Muscle of back (tissue), 11 donors: ENCODE measurements around the gene FBXO30. TPM values are rescaled to one million over a fixed set of nuclear protein-coding genes. Genes with fewer than 3 reads are reported as not detected.

ENCODE experiments used
- DNase-seq, 3 donors: peaks; one replicate each; pipeline versions ENCODE4 v3.0.0 to v3.0.0-alpha.2; 2013
- polyA plus RNA-seq, 10 donors: library from polyadenylated mRNA; unstranded; fragments of 120-200 nt; gene quantifications; one replicate each; pipeline ENCODE4 v1.2.1, GENCODE V29; 2013; ENCODE audit not compliant: insufficient read length in 10 of 10

Gene FBXO30
- polyA plus RNA-seq, 10 donors = 8.8 to 14.4 (median 11.1) TPM

DNA sequence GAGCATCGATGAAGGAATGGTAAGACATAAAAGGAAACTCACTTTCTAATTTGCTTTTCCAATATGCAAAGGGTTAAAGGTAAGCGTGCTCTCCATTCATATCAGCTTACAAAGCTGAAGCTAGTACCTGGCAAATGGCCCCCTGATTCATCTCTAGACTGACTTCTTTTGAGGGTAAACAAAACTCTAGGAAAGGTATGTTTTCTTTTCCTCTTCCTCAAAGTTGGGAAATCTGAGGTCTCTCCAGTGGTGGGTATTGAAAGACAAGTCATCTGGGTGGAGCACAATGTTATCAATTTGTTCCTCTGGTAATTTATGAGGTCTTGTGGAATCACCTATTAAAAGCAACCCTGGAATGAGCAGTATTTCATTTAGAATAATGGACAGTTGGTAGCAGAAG is 7.9 kb upstream of the FBXO30 start:
- DNase-seq = no peak

DNA sequence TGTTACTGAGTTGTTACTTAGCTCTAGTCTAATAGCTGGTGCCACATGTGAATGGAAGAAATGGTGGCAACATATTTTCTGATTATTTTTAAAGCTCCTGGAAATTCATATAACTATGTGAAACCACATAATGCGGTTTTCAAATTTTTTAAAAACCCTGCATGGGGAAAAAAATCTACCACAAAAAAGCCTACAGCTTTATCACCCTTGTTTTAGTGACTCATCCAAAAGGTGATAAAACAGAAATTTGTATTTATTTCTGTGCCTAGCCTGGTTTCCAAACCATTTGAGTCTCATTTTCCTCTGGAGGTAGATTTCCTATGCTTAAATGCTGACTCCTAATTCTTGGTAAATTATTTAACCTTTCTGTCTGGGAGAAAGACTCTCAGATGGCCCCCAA is 5.4 kb upstream of the FBXO30 start:
- DNase-seq = no peak

DNA sequence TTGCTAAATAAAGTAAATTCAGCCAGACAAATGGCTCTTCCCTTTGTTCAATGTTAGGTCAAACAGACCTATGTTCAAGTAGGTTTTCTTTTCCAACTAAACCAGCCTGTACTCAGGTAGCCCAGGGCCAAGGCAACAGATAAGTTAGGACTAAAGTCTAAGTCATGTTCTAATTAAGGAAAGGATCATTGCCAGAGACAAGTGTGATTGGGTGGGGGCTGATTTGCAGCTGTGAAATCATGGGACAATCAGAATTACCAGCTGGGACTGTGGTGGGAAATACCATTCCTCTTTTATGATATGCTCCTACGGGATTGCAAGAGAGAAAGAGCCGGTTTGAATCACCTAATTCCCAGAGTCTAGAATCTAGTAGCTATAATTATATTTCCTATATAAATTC is 4.2 kb upstream of the FBXO30 start:
- DNase-seq = no peak

DNA sequence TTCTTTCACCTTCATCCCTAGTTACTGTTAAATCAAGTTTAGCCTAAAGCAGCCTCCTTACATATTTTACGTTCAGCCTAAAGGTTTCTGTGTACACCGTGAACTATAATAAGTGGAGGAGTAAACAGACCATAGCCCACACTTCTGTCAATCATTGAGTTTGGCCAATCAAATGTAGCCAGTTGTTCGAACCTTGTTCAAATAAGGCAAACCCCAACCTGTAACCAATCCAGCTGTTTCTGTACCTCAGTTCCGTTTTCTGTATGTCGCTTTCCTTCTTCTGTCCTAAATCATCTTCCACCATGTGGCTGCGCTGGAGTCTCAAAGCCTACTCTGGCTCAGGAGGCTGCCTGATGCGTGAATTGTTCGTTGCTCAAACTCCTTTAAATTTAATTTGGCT is 1.8 kb upstream of the FBXO30 start:
- DNase-seq = peak in 1 of 3 donors; percentile 3

DNA sequence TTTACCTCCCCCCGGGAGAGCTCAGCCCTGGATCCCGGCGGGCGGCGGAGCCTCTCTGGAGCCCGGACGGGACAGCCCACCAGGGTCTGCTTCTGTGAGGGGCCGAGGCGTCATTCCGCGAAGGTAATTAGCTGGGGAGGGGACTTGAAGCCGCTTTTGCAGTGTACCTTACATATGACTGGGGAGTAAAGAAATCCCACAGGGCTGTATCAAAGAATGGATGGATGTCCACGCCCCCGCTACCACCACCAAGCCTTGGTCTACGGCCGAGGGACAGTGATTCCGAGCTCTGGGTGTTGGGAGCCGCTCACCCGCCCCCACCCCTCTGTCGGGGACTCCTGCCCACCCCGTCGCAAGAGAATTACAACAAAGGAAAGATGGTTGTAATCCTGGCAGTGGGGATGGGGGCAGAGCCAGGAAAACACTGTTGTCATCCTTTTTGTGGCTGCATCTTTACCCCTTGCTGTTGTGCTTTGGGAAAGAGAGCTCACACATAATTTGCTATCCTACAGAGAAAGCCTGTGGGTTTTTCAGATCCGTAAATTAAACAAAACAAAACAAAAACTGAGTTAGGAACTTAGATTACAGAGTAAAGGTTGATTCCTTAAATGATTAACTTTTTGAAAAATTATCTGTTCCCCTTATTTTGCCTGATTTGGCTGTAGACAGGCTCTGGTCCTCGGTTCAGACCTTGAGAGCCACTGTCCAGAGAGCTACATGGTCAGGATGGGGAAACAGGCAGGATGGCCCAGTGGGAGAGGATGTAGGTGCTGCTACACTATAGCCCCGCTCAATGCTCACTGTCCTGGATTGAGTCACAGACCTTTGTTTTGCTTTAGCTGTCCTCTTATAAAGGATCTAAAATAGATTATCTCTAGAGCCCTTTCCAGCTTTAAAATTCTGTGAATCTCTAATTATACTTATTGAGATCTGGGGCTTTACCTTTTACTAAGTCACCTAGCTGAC is 997 bp upstream of the FBXO30 start:
- peak in 1 of 3 donors; percentile 38 for DNase-seq

DNA sequence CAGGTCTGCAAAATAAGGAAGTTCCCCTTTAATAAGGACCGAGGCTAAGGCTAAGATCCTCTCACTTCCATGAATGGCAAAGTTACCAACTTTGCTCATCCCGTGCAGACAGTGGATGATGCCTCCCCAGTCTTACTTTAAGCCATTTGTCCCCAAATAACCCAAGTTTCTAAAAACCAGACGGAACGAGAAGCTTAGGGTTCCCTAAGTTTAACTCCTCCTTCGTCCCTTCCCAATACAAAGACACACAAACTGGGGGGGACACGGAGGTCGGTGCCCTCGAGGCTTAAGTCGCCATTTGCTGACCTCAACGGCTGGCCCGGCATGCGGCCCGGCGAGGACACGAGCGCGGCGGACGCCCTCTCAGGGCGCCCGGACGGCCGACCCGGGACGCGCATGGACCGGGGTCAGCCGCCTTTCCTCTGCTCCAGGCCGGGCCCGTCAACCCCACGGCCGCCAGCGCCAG is 527 bp downstream of the FBXO30 start:
- DNase-seq = peak; percentile 48 to 87 (median 61)

DNA sequence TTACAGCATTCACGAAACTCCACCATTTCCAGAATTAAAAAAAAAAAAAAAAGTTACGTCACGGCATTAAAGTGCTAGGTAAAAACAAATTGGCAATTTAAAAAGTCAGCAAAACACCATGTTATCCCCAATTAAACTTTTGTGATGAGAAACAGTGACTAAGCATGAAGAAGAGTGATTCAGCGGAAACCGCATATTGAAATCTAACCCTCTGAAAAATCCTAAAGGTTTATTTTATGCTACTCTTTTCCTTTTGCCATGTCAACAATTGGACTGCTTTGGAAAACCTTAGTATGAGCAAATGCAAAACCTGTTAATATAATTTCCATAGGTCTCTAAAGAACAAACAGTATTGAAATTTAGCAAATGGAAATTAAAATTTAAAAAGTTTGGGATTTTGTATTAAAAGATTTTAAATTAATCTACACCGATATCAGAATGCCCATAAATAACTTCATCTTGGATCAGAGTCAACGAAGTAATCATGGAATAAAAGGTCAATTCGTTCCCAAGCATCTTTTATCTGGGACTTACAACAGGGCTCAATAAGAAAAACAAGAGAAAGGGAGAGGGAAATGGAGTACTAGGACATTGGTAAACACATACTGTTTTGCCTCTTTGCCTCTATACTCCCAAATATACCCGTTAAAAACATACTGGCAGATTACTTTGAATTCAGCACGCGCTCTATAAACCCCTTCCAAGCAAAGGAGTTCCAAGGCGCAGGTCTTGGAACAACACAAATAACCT is 1.1 kb downstream of the FBXO30 start:
- peak; percentile 30 to 55 (median 49) for DNase-seq

DNA sequence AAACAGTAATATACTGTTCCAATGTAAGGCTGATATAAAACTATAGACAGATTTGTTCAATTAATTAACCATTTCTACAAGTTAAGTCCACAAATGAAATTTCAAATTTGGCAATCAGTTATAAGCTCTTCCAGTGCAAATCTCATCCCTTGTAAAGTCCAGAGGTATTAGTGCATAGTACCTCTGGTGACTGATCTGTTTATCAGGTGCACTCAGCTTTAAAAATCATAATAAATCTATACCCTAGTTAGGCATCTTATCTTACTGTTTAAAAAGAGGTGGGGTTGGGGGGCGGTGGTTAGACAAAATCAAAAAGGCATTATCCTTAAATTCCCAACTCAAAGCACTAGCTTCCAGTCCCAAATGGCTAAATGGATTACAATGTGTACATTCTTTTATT is 2.9 kb downstream of the FBXO30 start:
- no peak for DNase-seq

DNA sequence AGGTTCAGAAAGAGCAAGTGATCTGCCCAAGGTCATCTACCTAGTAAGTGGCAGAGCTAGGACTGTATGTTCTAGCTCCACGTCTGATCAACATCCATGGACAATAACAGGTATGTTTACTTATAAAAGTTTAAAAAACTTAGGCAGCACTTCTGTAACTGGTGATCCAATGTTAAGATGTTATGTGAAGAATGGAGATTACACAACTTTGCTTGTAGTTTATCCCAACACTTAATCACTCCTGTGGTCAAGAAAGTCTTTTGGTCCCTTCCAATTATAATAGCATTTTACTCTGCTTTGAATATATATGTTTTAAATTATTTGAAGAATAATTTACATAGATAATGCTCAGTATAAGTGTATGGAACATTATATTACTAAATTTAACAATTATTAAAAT is 4.8 kb downstream of the FBXO30 start:
- DNase-seq = no peak

DNA sequence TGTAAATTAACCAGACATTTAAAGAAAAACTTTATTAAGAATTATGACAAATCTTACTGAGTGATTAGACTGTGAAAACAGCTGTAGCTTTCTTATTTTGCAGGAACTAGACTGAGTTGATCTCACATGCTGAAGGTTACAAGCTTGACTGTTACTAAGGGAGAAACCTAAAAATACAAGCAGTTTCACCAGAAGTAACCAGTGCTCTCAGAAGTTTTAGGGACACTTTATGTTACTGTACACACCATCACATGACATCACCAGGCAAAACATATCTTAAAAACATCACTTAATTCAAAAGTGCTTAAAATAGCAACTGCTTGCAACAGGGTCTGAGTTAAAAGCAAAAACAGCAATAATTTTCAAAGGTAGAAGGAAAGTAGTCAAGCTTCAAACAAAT is 5.4 kb downstream of the FBXO30 start:
- DNase-seq = no peak

DNA sequence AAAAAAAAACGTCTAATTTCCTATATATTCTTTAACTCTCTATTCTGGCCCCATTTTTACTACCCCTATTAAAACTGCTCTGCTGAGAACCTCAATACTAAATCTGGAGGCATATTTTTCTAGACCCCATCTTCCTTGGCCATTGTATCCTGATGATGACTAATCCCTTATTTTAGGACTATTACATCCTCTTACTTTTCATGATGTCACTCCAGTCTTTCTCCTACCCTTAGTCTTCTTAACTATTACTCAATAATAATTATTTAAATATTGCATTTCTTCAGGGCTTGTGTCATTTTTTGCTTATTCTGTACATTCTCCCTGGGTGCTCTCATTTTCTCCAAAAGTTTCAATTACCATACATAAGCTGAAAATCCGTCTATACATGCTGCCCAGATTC is 6.4 kb downstream of the FBXO30 start:
- DNase-seq = no peak

DNA sequence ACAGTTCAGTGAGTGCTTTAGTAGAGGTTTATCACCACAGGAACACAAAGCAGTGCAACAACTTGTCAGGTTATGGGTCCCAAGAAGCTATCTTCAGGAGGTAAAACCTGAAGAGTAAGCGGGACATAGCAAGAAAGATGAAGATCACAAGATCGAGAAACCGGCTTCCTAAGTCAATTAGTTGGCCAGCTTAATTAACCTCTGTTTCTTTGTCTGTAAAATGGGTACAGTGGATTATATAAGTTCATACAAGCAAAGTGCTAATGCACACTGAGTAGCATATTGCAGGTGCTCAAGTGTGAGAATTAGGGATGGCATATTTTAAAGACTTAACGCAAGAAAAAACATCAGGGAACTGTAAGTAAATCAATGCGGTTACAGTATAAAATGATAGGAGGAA is 12.5 kb downstream of the FBXO30 start:
- DNase-seq = no peak

DNA sequence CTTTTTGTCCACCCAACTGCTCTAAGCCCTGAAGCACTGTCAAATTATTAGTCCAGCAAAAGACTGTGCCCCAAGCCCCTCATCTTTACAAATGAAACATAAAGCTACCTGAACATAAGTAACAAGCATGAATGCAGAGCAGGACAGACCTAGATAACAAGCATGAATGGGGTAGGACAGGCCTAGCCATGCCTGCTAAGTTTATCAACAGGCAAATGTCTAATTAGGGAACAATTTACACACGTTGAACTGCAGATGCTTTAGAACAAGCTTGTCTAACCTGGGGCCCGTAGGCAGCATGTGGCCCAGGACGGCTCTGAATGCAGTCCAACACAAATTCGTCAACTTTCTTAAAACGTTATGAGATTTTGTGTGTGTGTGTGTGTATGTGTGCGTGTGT is 13.6 kb downstream of the FBXO30 start:
- no peak for DNase-seq

DNA sequence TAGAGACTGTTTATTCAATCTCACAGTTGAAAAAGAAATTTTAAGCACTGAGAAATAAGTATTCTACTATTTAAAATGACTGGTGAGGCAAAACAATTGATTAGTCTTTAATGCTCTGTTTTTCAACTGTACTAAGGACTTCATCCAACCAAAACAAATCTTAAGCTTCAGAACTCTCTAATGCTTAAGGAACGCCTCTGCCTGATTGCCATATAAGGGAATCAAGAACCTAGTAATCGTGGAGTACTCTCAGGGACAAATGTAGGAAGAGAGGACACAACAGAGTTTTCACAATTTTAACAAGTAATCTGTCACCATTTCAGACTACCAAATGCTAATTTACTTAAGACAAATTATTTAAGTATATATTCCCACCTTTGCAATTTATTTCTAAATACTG is 16.1 kb downstream of the FBXO30 start:
- DNase-seq = no peak

DNA sequence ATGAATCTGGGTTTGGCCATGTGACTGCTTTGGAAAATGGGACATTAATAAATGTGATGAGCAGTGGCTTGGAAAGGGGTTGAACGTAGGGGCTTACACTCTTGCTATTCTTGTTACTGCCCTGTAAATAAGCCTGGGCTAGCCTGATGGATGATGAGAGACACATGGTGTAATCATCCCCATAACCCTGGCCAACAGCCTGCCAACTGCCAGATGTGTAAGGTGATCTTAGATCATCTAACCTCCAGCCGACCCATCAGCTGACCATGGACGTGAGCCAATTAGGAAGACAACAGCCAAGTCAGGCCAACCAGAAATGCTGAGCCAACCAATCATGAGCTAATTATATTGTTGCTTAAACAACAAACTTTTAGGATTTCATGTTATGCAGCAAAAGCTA is 25.2 kb downstream of the FBXO30 start:
- peak in 2 of 3 donors; percentile 5 to 12 for DNase-seq

DNA sequence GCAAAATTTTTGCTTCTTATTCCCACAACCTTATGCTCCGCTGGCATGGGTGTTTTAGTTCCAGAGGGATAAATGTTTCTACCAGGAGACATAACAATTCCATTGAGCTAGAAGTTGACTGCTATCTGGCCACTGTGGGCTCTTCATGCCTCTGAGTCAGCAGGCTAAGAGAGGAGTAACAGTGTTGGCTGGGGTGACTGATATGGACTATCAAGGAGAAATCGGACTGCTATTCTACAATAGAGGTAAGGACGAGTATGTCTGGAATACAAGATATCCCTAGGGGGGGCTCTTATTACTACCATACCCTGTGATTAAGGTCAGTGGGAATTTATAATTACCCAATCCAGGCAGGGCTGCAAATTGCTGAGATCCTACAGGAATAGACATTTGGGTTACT is 26.9 kb downstream of the FBXO30 start:
- DNase-seq = no peak

DNA sequence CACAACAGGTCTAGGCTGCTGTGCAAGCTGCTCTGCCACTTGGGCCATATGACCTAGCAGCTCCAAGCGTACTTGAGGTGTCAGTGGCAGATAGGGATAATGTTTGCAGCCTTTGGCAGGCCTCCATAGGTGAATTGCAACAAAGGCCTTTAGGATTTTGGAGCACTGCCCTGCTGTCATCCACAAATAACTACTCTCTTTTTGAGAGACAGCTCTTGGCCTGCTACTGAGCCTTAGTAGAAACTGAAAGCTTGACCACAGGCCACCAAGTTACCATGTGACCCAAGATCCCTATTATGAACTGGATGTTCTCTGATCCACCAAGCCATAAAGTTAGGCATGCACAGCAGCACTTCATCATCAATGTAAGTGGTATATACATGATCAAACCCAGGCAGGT is 29.9 kb downstream of the FBXO30 start:
- no peak for DNase-seq

DNA sequence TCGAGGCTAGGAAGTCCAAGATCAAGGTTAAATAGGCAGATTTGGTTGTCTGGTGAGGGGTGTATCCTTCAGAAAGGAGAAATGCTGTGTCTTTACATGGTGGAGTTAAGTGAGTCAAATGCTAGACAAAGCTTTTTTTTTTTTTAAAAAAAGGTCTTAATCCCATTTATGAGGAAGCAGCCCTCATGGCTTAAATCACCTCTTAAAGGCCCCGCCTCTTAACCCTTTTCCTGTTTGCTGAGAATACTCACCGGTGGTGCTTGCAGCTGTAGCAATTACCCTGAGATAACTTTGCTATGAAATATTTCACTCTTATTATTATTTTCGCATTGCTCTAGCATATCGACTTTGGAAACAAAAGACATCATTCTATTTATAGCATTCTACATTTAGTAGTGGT is 30.8 kb downstream of the FBXO30 start:
- DNase-seq = no peak

DNA sequence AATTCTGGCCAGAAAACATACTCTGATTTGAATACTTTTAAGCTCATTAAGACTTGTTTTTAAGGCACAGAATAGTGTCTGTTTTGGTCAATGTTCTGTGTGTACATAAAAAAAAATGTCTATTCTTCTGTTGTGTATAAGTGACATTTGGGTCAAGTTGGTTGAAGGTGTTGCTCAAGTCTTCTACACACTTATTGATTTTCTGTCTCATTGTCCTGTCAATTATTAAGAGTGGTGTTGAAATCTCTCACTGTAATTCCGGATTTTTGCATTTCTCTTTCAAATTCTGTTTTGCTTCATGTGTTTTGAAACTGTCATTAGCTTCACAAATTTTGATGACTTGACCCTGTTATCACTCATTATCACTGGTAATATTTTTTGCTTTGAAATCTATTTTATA is 41.7 kb downstream of the FBXO30 start:
- DNase-seq = no peak

DNA sequence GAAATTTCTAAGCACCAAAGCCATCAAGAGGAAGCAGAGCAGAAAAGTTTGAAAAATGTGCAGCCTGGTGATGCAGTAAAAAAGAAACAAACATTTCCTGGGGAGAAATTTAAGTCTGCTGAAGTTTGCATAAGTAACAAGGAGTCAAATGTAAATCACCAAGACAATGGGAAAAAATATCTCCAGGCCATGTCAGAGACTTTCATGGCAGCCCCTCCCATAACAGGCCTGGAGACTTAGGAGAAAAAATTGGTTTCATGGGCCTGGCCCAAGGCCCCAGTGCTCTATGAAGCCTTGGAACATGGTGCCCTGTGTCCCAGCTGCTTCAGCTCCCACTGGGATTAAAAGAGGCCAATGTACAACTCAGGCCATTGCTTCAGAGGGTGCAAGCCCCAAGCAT is 49.1 kb downstream of the FBXO30 start:
- no peak for DNase-seq

DNA sequence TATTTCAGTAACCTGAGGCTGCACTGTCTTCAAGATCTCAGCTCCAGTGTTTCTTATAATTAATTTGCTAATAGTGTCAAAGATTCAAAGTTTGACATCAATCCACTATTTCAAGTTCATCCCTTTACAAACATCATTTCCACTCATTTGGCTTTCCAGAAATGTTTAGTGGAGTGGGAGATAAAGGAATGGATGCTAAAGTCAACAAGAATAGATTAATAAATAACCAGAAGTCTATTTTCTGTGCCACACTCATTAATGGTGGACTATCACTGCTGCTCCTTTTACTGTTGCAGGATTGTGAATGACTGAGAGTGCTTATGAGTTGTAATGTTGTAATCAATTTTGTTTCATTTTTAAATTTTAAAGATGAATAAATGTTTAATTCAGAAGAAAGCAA is 50.9 kb downstream of the FBXO30 start:
- DNase-seq = no peak

DNA sequence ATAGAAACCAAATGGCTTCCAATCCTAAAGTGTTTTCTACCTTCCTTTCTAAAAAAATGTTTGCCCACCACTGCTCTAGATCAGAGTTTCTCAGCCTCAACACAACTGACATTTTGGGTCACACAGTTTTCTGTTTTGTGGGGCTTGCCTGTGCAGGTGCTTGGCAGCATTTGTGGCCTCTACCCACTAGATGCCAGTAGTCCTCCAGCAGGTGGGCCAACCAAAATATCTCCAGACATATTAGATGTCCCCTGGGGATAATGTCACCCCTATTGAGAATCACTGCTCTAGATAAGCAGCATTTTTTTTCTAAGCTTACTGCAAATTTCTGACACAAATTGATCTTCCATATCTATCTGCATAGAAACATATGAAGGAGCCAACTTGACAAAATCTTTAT is 53.0 kb downstream of the FBXO30 start:
- no peak for DNase-seq

DNA sequence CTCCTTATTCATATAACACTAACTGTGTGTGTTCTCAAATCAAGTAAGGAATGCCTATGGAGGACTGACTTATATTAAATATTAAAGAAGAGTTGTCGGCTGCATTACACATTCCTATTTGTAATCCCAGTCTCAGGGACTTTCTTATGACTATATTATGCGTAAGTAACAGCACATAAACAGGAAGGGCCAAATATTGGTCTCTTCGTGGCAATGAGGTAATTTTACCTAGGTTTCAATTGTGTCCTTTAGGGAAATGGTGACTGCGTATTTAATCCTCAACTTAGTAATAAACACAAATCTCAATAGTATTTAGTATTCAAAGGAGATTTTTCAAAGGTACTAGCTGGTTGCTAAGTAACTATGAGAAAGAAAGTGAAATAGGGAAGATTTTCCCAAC is 56.5 kb downstream of the FBXO30 start:
- DNase-seq = no peak
